ENCODE measurements around the gene SUPT3H. TPM values are rescaled to one million over a fixed set of nuclear protein-coding genes. Genes with fewer than 3 reads are reported as not detected.

SUPT3H gene
- total RNA-seq, 1 experiment from 2014 or later, result 3.6 TPM

DNA sequence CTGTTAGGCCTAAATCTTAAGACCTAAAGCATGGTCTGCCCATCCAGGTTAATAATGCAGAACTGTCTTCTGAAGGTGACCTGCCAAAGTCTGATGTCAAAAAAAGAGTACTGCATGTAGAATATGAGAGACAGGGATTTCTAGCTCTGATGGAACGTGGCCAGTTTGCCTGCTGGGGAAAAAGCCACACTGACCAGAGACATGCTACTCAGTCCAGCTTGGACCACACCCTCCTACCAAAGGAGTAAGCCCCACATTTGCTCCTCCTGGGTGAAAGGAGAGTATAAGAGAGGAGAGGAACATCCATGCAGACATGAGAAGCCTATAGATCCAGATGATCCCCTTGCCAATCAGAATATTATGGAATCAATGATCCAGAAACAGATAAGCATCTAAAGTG is 279.5 kb downstream of the SUPT3H start:
- Histone ChIP-seq H3K4me3 (ENCODE audit: low read length) (no peak overlapping the region), H3K9ac (ENCODE audit: low read length) (no peak overlapping the region), H3K27me3 (ENCODE audit: low read length) (no peaks in the 10 kb centered on the region), H3K9me2 (replicated peaks; ENCODE audit: low read length) (no peaks in the 10 kb centered on the region), H3K27ac (ENCODE audit: low read length) (no peak overlapping the region), H2AFZ (ENCODE audit: low read length) (no peak overlapping the region), H3K36me3 (ENCODE audit: low read depth, low read length) (no peaks in the 10 kb centered on the region), H4K20me1 (ENCODE audit: low read length) (no peaks in the 10 kb centered on the region), H3K4me1 (ENCODE audit: insufficient read depth, low read length) (no peaks in the 10 kb centered on the region), H3K4me2 (ENCODE audit: low read length) (no peak overlapping the region), H3K9me3 (ENCODE audit: low read length) (no peaks in the 10 kb centered on the region), H3F3A (ENCODE audit: low read length, unreplicated experiment) (no peaks in the 10 kb centered on the region), H3K79me2 (ENCODE audit: low read length) (no peaks in the 10 kb centered on the region)
- CTCF ChIA-PET, result no interaction called here
- no peak for ATAC-seq
- no peak for TF ChIP-seq EZH2 (IDR thresholded peaks at IDR 0.05; ENCODE audit: low read length, unreplicated experiment)
- TF ChIP-seq CTCF (conservative IDR thresholded peaks at IDR 0.05; ENCODE audit: low read depth, low read length), result no peak
- TF ChIP-seq EZH2phosphoT487 (IDR thresholded peaks at IDR 0.05; ENCODE audit: borderline replicate concordance, low read length), result no peak
- POLR2A ChIA-PET (ENCODE audit: unreplicated experiment), result no interaction called here
- no TSS peak for BruUV-seq (replicated peaks)
- DNase-seq, result no peak
- intact Hi-C loops (cut with micrococcal nuclease), result no loop called here

DNA sequence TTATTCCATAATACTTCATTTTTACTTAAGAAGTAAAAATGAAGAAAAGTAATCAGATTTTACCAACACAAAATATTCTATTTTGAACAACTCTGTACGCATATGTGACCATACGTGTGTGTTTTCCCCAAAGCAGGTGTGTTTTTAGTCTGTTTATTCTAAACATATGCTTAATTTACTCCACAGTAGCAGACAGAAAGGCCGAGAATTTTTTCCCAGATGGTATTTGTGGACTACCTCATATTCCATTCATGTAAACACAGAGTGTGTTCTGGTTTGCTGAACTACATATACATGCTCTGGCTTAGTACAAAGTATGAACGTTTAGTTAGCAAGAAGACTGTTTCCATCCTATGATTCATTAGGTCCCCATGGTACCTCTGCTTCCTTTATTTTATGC is 282.9 kb downstream of the SUPT3H start:
- POLR2A ChIA-PET (ENCODE audit: unreplicated experiment), result no interaction called here
- Histone ChIP-seq H4K20me1 (ENCODE audit: low read length) (no peaks in the 10 kb centered on the region), H3K4me1 (ENCODE audit: insufficient read depth, low read length) (no peaks in the 10 kb centered on the region), H3K27ac (ENCODE audit: low read length) (no peak overlapping the region), H3F3A (ENCODE audit: low read length, unreplicated experiment) (no peaks in the 10 kb centered on the region), H3K9me2 (replicated peaks; ENCODE audit: low read length) (no peaks in the 10 kb centered on the region), H3K36me3 (ENCODE audit: low read depth, low read length) (no peaks in the 10 kb centered on the region), H3K79me2 (ENCODE audit: low read length) (no peaks in the 10 kb centered on the region), H3K27me3 (ENCODE audit: low read length) (no peaks in the 10 kb centered on the region), H3K9me3 (ENCODE audit: low read length) (no peaks in the 10 kb centered on the region), H3K4me2 (ENCODE audit: low read length) (no peak overlapping the region), H3K9ac (ENCODE audit: low read length) (no peak overlapping the region), H3K4me3 (ENCODE audit: low read length) (no peak overlapping the region), H2AFZ (ENCODE audit: low read length) (no peak overlapping the region)
- intact Hi-C loops (cut with micrococcal nuclease), result no loop called here
- CTCF ChIA-PET, result no interaction called here
- no TSS peak for BruUV-seq (replicated peaks)
- no peak for ATAC-seq
- DNase-seq, result no peak
- TF ChIP-seq EZH2phosphoT487 (IDR thresholded peaks at IDR 0.05; ENCODE audit: borderline replicate concordance, low read length) (no peak), EZH2 (IDR thresholded peaks at IDR 0.05; ENCODE audit: low read length, unreplicated experiment) (no peak), CTCF (conservative IDR thresholded peaks at IDR 0.05; ENCODE audit: low read depth, low read length) (no peak)

- no peaks in the 10 kb centered on the region for H3K27me3 ChIP-seq (ENCODE audit: low read length)
- DNase-seq (no peak), ATAC-seq (no peak)
- H3K9ac ChIP-seq (ENCODE audit: low read length), result no peak overlapping the region
- no peaks in the 10 kb centered on the region for H3K9me2 ChIP-seq (replicated peaks; ENCODE audit: low read length)
- no peaks in the 10 kb centered on the region for H3K79me2 ChIP-seq (ENCODE audit: low read length)
- no peaks in the 10 kb centered on the region for H3F3A ChIP-seq (ENCODE audit: low read length, unreplicated experiment)
- no peak overlapping the region for H3K4me3 ChIP-seq (ENCODE audit: low read length)
- ChIA-PET CTCF (no interaction called here), POLR2A (ENCODE audit: unreplicated experiment) (no interaction called here)
- H3K27ac ChIP-seq (ENCODE audit: low read length), result no peak overlapping the region
- intact Hi-C loops (cut with micrococcal nuclease), result no loop called here
- no peaks in the 10 kb centered on the region for H3K4me1 ChIP-seq (ENCODE audit: insufficient read depth, low read length)
- H3K4me2 ChIP-seq (ENCODE audit: low read length), result no peak overlapping the region
- no peaks in the 10 kb centered on the region for H3K36me3 ChIP-seq (ENCODE audit: low read depth, low read length)
- TF ChIP-seq CTCF (conservative IDR thresholded peaks at IDR 0.05; ENCODE audit: low read depth, low read length) (no peak), EZH2phosphoT487 (IDR thresholded peaks at IDR 0.05; ENCODE audit: borderline replicate concordance, low read length) (no peak), EZH2 (IDR thresholded peaks at IDR 0.05; ENCODE audit: low read length, unreplicated experiment) (no peak)
- H2AFZ ChIP-seq (ENCODE audit: low read length), result no peak overlapping the region
- no peaks in the 10 kb centered on the region for H4K20me1 ChIP-seq (ENCODE audit: low read length)
- no peaks in the 10 kb centered on the region for H3K9me3 ChIP-seq (ENCODE audit: low read length)
- BruUV-seq (replicated peaks), result no TSS peak
Measured at GRCh38 chr6:45092135-45092534, 285.6 kb downstream of the SUPT3H start.

Measured in PC-3 (cell line).